Panc1 (cell line): Measurements from ENCODE around the gene LRRC25.

Experiments
- POLR2AphosphoS5 ChIP-seq: IDR thresholded peaks from 2 replicates; pipeline ENCODE4 v1.6.1; 2012; ENCODE audit warnings: mild to moderate bottlenecking, low read depth, low read length, moderate library complexity
- TCF7L2 ChIP-seq: IDR thresholded peaks from 2 replicates; pipeline ENCODE4 v1.6.1; 2011; ENCODE audit warnings: mild to moderate bottlenecking, low read depth, low read length, inconsistent platforms
- TF ChIP-seq, protein P1 (sequence below): fragments of 450-650 bp; IDR thresholded peaks from 2 replicates; pipeline ENCODE4 v1.5.1; 2017; ENCODE audit warnings: mild to moderate bottlenecking
- TF ChIP-seq, protein P2 (sequence below), 2 experiments: IDR thresholded peaks; 2 replicates each; pipeline ENCODE4 v1.6.1; 2011 to 2012; ENCODE audit warnings: low read depth in 2 of 2, control low read depth in 1 of 2, low read length in 1 of 2, mild to moderate bottlenecking in 1 of 2, moderate library complexity in 1 of 2; ENCODE audit not compliant: insufficient read depth in 1 of 2

DNA sequence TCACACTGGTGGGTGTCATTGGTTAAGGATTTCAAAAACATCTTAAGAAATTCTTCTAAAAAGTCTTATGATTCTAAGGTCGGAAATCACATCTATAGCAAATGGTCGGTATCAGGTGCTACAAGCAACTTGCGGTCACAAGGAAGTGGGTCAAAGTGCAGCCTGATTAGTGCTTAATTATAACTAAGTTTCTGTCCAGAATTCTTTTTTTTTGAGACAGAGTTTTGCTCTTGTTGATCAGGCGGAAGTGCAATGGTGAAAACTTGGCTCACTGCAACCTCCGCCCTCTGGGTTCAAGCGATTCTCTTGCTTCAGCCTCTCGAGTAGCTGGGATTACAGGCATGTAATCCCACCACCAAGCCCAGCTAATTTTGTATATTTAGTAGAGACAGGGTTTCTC lies 12.6 kb downstream of the LRRC25 start:
- TF ChIP-seq POLR2AphosphoS5 (no peak), TCF7L2 (no peak)
- TF ChIP-seq, protein P1, sequence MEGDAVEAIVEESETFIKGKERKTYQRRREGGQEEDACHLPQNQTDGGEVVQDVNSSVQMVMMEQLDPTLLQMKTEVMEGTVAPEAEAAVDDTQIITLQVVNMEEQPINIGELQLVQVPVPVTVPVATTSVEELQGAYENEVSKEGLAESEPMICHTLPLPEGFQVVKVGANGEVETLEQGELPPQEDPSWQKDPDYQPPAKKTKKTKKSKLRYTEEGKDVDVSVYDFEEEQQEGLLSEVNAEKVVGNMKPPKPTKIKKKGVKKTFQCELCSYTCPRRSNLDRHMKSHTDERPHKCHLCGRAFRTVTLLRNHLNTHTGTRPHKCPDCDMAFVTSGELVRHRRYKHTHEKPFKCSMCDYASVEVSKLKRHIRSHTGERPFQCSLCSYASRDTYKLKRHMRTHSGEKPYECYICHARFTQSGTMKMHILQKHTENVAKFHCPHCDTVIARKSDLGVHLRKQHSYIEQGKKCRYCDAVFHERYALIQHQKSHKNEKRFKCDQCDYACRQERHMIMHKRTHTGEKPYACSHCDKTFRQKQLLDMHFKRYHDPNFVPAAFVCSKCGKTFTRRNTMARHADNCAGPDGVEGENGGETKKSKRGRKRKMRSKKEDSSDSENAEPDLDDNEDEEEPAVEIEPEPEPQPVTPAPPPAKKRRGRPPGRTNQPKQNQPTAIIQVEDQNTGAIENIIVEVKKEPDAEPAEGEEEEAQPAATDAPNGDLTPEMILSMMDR, result no peak
- TF ChIP-seq, protein P2, sequence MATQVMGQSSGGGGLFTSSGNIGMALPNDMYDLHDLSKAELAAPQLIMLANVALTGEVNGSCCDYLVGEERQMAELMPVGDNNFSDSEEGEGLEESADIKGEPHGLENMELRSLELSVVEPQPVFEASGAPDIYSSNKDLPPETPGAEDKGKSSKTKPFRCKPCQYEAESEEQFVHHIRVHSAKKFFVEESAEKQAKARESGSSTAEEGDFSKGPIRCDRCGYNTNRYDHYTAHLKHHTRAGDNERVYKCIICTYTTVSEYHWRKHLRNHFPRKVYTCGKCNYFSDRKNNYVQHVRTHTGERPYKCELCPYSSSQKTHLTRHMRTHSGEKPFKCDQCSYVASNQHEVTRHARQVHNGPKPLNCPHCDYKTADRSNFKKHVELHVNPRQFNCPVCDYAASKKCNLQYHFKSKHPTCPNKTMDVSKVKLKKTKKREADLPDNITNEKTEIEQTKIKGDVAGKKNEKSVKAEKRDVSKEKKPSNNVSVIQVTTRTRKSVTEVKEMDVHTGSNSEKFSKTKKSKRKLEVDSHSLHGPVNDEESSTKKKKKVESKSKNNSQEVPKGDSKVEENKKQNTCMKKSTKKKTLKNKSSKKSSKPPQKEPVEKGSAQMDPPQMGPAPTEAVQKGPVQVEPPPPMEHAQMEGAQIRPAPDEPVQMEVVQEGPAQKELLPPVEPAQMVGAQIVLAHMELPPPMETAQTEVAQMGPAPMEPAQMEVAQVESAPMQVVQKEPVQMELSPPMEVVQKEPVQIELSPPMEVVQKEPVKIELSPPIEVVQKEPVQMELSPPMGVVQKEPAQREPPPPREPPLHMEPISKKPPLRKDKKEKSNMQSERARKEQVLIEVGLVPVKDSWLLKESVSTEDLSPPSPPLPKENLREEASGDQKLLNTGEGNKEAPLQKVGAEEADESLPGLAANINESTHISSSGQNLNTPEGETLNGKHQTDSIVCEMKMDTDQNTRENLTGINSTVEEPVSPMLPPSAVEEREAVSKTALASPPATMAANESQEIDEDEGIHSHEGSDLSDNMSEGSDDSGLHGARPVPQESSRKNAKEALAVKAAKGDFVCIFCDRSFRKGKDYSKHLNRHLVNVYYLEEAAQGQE (IDR thresholded peaks at IDR 0.05; ENCODE audit: insufficient read depth in 1 of 2, low read depth in 2 of 2, low read length in 1 of 2), result no peak
